GM19351 (cell line): ENCODE data around the gene KCNJ12.
"Not testable (repeated sequence)": the region's sequence is repeated elsewhere in the genome, so short reads cannot be mapped to it uniquely, and the experiment has no call there.

Source experiments
- ATAC-seq: cut with Tn5 transposase; IDR thresholded peaks from one replicate; pipeline ENCODE4 v1.9.1; 2021; ENCODE audit warnings: mild to moderate bottlenecking, moderate library complexity; ENCODE audit not compliant: unreplicated experiment

KCNJ12 gene

DNA sequence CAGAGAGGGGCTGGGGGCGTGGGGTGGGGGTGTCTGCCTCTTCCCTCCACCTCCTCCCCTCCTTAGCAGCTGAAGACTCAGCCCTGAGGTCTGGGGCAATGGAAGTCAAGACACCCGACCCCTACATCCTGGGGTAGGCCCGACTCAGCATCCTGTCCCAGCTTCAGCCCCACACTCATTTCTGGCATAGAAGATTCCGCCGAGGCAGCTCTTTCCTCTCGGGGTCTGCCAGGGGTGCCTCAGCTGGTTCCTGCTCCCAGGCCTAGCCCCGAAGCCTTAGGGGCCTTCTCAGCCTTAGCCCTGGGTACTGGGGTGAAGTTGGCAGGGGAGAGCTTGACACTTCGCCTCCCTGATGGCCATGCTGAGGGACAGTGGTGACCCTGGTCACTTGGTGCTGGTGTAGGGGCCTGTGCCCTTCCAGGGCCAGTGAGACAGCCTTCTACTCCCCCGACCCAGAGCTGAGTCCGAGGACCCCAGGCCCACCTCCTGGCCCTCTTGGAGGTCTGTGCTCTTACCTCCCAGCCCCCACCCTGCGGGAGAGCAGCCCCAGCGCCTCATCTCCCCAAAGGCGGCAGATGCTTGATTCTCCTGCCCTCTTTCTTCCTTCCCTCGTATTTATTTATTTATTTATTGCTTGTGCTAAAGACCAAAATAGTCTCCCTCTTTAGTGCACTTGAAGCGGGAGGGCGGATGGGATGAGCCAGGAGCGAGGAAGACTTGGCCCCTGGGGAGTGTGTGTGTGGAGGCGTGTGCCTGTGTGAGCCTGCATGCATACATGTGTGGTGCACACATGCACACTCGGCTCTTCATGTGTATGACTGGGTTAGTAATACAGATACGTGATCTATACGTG, 42.5 kb downstream of the KCNJ12 start:
- no peak for ATAC-seq

DNA sequence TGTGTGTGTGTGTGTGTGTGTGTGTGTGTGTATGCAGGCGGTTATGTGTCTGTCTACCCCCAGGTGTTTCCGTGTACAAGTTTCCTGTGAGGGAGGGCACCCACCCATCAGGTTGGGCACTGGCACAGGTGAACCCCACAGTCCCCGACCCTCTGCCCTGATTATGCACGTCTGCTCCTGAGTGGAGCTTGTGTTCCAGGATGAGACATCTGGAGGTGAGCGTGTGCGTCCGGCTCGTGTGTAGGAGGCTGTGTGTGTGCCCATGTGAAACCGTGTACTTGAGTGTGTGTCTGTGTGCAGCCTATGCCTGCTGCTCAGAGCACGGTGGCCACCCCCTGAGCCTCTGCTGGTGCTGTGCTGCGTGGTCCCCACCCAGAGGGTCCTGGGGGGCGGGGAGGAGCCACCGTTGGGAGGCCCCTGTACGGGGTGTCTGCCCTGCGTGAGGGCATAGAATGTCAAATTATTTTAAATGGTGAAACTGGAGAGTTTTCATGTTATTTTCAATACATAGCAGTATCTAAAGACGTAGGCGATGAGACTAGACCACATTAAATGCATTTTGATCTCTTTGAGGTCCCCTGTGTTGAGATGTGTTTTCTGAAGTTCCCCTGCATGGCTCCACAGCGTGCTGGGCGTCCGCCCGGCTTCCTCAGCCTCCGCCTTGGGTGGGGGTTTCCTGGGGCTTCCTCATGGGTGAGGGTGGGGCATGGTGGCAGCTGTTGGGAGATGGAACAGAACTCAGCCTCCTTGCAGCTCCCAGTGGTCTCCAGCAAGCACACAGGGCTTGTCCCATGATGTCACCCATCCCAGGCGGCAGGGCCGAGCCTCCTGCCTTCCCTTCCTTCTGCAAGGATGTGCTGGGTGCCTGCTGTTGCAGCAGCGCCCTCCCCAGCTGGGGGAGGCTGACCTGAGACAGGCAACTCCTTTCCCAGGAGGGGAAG, 43.4 kb downstream of the KCNJ12 start:
- no peak for ATAC-seq

DNA sequence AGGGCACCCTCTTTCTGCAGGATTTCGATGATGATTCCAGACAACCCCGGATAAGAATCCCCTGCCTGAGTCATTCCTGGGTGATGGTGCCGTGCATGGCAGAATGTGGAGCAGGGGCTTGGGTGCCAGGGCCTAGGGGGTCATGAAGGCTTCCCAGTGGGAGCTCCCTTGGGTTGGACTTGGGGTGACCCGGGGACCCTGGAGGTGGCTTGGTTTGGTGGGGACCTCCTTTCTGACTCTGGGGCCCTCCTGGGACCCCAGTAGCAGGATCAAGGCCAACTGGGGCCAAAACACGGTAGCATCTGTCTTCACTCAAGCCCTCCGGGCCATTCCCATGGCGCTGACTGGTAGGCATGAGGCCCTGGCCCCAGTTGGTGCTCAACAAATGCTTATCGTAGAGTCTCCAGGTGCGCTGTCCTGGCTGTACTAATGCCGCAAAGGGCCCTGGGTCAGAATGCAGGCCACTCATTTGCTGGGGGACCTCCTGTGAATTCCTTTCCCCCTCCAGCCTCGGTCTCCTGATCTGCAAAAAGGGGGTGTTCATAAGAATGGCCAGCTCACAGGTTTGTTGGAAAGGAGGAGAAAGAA, 44.4 kb downstream of the KCNJ12 start:
- not testable (repeated sequence) for ATAC-seq

DNA sequence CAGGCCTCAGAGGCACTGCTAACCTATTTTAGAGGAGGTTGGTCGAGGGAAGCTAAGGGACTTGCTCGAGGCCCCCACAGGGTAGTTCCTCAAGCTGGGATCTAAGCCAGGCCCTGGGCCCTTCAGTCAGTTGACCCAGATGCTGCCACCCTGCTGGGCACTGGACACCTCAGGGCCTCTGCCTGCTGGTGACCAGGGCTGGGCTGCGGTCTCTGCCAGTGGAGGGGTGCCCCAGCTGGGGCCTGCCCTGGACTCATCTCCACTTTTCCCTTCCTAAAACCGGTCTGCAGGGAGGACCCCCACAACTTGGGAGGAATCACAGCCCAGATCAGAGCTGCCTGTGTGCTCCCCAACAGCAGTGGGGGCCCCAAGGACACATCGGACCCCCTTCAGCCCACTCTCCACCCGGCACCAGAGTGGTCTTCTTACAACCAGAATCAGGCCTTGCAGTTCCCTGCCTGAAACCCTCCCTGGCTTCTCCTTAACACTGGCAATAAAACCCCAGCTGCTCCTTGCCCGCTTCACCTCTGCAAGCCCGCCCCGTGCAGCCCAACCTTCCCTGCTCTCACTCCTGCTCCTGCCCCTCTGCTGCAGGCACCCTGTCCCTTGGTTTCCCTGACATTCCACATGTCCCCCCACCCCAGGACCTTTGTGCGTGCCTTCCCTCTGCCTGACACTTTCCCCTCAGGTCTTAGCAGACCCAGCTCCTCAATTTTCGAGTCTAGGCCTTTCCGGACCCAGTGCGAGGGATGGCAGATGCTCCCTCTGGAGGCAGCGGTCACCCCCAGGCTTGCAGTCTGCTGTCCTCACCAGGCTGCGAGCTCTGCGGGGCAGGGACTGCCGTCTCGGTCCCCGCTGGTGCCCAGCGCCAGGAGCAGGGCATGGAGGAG, 45.5 kb downstream of the KCNJ12 start:
- ATAC-seq: not testable (repeated sequence)

DNA sequence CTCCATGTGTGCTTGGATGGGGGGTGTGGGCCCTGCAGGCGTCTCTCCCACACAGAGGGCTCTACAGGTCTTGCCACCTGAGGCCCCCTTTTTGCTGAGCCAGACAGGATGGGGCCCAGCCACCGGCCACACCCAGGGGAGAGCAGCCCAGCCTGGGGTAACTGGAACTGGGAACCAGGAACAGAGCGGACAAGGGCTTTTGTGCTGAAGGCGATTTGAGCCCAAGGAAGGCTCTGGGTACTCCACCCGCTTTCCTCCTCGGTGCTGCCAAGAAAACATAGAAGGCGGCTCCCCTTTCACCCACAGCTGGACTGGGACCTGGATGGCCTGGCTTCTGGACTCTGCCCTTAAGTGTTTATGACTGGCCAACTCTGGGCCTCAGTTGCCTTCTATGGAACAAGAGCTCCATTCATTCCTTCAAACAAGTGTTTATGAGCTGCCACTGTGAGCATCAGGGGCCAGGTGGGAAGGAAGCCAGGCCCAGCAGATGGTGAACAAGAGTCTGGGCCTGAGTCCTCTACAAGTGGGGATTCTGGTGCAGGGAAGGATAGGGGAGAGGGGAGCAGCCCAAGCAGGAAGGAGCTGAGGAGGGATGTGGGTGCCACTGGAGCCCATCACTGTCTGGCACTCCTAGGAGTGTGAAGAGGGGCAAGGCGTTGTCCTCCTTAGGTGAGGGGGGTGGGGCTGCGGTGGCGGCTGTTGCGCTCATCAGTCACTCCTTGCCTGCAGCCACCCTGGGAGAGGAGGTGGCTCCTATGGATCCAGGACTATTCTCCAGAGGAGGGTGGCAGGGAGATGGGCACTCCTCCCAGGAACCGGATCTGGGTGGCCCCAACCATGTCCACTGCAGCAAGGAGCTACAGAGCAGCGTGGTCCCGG, 46.4 kb downstream of the KCNJ12 start:
- ATAC-seq: not testable (repeated sequence)

DNA sequence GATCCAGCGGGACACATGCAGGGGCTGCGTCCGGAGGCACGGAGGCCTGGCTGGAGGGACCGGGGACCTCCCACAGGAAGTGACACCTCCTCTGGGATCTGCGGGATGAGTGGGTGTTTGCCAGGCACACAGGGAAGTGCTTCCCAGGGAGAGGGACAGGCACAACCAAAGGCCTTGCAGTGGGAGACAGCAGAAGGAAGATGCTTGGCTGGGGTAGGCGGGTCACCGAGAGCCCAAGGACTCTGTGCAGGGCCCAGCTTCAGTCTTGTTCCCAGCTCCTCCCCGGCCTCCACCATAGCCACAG, 47.0 kb downstream of the KCNJ12 start:
- not testable (repeated sequence) for ATAC-seq

DNA sequence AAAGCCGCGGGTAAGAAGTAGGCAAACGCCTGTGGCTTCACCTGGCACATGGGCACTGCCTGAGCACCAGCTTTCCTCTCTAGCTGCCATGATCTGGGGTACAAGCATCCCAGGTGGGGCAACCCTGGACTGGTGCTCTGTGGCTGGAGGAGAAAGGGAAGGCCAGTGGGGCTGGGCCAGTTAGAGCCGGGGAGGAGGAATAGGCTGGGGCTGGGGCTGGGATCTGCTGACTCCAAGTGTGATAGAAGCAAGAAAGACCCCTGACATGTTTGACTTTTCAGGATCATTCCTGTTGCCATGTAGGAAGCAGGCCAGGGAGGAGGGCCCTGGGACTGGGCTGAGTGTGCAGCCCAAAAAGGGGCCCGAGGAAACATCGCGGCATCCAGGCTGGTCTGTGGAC, 48.5 kb downstream of the KCNJ12 start:
- ATAC-seq: not testable (repeated sequence)

DNA sequence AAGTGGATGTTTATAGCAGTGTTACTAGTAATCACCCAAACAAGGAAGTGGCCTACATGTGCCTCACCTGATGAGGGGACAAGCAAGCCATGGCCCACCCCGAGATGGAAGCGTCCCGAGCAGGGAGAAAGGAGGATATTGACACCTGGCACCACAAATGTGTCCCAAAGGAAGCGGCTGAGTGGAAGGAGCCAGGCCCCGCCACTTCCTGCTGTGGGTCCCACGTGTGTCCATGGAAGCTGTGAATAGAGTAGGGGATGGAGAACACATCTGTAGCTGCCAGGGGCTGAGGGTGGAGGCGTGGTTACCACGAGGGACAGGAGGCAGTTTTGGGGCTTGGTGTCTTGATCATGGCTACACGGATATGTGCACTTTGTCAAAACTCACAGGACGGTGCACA, 49.2 kb downstream of the KCNJ12 start:
- no peak for ATAC-seq

DNA sequence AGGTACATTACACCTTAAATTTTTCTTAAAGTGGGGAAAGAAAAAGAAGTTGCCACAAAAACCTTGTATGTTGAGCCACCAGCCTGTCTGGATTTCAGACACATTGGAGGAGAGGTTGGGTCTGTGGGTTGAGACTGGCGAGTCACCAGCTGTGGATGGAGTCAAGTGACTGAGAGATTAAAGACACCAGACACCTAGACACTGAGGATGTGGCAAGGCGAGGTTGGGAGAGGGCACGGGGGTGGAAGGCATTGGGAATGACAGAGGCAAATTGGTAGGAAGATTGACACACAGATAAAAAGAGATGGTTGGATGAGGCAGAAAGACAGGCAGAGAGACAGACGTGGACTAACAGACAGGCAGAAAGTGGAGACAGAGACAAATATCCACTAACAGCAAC, 49.6 kb downstream of the KCNJ12 start:
- ATAC-seq: no peak

DNA sequence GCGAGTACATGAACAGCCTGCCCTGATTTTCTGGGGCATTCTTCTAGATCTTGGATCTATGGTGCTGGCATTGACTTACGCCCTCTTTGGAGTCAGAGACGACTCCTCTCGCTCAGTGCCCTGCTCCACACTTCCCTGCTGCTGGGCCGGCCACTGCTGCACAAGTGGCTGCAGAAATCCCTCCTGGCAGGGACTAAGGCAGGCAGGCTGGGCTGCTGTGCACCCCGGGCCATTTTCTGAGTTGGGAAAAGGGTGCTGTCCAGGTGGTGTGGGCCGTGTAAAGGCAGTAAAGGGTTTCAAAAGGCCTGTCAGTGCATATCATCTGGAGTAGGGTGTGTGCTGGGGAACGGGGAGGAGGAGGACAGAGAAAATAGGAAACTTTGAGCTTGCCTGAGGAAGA, 50.1 kb downstream of the KCNJ12 start:
- not testable (repeated sequence) for ATAC-seq

DNA sequence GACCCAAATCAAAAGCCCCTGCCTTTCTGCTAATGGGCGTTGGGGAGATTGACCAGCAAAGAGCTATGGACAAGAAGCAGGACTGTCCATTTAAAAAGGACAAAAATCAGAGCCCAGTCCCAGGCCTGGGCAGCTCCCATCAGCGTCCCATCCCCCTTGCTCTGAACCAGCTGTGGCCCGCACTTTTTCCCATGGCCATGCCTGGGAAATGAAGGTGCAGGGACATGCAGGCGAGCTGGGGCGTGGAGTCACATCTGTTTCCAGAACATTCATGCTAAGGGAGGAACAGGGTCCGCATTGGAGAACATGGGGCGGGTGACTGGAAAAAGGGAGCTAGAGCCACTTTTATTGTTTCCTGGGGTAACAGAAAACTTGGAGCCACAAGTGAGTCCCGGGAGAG, 50.7 kb downstream of the KCNJ12 start:
- ATAC-seq: not testable (repeated sequence)

DNA sequence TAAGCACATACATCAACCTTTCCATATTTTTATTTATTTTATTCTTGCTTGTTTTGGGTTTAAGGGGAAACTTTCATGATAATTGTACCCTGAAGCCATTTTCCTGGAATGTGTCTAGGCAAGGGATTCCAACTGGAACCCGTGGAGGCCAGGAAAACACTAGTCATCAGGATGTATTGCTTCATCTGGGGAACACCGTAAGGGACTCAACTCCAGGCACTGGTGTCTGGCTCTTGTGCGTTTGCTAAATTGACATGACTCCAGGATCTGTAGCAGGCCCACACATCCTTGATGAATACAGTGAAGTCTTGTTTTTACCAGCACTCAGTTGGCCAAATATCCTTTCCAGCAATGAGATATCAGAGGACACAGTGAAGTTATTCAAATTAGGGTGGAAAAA, 51.6 kb downstream of the KCNJ12 start:
- not testable (repeated sequence) for ATAC-seq

DNA sequence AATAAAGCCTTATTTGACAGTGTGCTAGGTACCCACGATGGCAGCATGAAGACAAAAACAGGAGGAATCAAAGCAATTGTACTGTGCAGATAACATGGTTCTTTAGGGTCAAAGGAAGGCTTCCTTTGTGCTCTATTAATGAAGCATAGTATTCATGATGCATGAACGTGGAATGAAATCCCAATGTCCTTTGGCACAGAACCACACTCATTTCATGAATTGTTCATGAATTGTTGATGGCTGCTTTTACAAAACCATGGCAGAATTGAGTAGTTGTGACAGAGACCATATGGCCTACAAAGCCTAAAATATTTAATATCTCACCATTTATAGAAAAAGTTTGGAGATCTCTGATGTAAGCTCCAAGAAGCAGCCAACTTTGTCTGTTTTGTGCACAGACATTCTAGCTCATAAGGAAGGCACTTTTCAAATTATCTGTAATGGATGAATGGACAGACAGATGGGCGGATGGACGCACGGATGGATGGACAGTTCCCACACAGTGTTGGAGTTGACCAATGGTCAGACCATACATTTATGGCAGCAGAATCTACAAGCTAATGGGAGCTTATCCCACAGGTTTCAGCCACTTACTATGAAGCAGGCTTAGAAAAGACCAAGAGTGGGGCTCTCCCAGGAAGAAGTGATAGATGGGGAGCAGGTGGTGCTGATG, 52.7 kb downstream of the KCNJ12 start:
- ATAC-seq: not testable (repeated sequence)

DNA sequence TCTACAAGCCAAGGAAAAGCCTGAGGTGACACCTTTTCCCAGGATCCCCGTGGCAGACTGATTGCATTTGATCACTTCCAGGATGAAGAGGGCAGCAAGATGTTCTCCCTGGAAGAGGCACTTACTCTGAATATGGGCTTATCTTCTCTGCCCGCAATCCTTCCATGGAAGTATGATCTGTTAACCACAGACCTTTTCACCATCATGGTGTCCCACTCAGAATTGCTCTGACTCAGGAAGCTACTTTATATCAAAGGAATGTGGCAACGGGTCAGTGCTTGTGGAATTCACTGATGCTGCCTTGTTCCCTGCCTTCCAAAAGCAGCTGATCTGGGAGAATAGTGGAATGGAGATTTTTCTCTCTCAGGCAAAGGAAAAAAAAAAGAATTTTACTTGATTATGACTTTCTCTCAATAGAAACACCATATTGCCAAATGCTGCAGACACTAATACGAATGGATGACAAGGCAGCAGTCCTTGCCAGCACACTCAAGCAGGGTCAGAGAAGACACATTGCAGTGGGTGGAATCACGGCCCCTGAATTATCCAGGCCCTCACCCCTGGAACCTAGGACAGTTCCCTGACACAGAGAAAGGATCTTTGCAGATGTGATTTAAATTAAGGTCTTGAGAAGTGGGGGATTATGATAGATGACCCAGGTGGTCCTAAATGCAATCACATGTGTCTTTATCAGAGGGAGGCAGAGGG, 53.9 kb downstream of the KCNJ12 start:
- not testable (repeated sequence) for ATAC-seq

DNA sequence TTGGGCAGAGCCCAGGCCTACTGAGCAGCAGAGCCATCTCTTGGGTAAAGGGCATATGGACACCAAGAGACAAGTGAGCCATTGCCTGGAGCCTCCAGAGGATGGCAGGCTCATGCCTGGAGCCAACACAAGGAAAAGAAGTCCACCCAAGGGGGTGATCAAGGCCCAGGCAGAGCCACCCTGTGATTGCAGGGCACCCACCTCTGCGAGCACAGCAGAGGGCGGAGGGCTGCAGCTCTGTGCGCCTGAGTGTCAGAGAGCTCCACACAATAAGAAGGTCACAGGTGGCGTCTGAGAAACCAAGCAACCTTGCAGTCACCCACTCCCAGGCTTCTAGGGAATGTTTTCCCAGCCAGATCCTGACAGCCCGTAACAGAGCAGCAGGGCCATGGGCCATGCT, 57.8 kb downstream of the KCNJ12 start:
- not testable (repeated sequence) for ATAC-seq

DNA sequence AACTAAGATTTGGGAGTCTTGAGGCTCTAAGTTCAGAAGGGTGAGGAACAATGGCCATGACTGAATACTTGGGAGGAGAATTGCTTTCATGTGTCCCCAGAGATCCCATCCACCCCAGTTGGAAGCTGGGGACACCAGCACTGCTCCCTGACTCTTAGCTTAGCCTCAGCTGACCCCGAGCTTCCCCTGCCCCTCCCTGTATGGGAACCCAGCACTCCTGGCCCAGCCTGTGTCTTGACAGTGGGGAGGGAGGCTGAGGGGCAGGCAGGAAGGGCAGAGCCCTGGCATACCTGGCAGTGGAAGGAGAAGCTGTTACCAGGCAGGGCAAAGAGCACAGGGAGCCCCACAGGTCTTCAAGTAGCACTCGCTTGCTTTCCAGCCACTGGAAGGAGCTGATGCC, 58.8 kb downstream of the KCNJ12 start:
- ATAC-seq: not testable (repeated sequence)

DNA sequence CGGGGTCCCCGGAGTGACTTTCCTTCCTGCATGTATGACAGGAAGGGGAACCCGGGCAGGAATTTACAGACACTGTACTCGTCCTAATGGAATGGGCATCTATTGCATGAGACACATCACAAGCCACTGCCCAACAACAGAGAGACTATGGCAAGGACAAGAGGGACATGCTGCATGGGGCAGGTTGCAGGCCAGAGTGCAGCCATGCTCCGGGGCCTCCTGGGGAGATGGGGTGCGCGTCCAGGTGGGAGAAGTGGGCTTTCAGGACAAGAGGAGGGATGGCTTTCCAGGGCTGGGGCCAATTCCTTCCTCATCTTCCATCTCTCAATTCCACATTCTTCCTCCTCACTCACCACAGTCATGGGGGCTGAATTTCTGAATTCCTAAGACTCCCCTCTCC, 60.3 kb downstream of the KCNJ12 start:
- ATAC-seq: not testable (repeated sequence)
